ENCODE data around the gene POLD2.

Gene POLD2

DNA sequence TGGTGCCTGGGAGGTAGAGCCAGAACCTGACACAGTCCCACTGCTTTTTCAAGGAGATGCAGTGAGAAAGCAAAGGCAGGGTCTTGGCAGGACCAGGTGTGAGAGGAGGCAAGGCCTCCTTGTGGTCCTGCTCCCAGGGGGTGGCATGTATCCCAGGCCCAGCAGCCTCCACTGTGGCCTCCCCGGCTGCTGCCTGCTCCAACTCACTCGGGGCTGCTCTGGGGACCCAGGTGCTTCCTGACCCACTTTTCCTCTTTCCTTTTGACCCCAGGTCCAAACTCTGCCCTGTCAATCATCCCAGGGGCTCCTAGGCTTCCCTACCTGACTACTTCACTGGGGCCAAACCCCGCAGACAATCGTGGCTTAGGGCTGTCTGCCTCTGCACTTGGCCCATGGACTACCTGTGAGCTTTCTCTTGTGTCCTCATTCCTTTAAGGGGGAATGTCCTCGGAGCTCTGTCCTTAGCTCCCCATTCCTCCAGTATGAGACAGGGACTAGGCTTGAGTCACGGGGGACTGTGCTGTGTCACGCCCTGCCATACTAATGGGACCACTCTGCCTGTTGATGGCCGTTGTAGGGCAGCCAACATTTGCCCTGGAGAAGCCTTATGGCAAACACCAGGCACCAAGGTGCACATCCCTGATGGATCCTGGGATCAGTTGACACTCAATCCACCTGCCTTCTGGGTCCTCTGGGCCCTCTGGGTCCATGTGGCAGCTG, 20.3 kb downstream of the POLD2 start:
- H3K9ac ChIP-seq (ENCODE audit: low read length): no peak overlapping the region
- H3K4me1 ChIP-seq (ENCODE audit: control insufficient read depth, insufficient read depth, low read length): peaks cover 13% of the 10 kb centered on the region
- H3K27me3 ChIP-seq (ENCODE audit: control insufficient read depth, insufficient read depth, low read length): peaks cover 31% of the 10 kb centered on the region
- H3K9me3 ChIP-seq (ENCODE audit: control insufficient read depth, insufficient read depth, low read depth, low read length): no peaks in the 10 kb centered on the region
- no peak overlapping the region for H3K27ac ChIP-seq (ENCODE audit: low read depth, low read length)
- H3K4me3 ChIP-seq (ENCODE audit: low read depth, low read length): peak overlapping the region; percentile 61
- H3K36me3 ChIP-seq (ENCODE audit: control insufficient read depth, insufficient read depth, low read length): peaks cover 7% of the 10 kb centered on the region

DNA sequence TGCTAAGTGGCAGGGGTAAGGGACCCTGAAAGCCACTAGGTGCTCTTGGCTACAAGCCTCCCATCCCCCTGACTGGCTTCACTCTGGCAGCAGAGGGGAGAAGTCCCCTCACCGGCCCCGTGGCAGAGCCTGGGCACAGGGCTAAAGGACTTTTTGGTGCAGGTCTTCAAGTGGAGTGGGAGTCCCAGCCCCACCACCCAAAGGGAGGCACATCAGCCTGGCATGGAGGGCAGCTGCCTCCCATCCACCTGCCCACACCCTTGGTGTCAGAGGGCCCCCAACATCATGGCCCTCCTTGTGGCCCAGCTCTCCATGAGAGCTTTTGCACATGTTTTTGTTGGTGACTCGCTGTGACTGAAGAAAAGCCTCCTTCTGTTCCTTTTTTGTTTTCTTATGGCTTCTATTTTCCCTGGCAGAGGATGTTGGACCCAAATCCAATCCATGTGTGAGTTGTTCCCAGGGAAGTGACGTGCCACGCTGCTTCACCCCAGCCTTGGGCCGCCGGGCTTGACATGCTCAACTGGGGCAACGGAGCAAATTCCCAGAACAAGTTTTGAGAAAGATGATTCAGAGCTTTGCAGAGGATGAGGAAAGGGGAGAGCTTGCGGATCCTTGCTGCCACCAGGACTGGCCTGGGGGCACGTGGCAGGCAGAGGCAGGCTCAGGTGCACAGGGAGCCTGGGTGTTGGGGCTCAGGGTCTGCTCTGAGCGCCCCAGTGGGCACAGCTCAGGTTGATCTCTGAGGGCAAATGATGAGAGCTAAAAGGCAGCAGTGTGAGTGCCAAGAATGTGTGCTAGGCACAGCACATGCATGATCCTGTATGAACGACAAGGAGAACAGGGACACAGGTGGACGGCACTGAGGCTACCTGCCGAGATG, 21.1 kb downstream of the POLD2 start:
- peaks cover 31% of the 10 kb centered on the region for H3K27me3 ChIP-seq (ENCODE audit: control insufficient read depth, insufficient read depth, low read length)
- H3K4me1 ChIP-seq (ENCODE audit: control insufficient read depth, insufficient read depth, low read length): peaks cover 13% of the 10 kb centered on the region
- no peak overlapping the region for H3K9ac ChIP-seq (ENCODE audit: low read length)
- H3K4me3 ChIP-seq (ENCODE audit: low read depth, low read length): no peak overlapping the region
- peaks cover 3% of the 10 kb centered on the region for H3K36me3 ChIP-seq (ENCODE audit: control insufficient read depth, insufficient read depth, low read length)
- no peak overlapping the region for H3K27ac ChIP-seq (ENCODE audit: low read depth, low read length)
- no peaks in the 10 kb centered on the region for H3K9me3 ChIP-seq (ENCODE audit: control insufficient read depth, insufficient read depth, low read depth, low read length)

DNA sequence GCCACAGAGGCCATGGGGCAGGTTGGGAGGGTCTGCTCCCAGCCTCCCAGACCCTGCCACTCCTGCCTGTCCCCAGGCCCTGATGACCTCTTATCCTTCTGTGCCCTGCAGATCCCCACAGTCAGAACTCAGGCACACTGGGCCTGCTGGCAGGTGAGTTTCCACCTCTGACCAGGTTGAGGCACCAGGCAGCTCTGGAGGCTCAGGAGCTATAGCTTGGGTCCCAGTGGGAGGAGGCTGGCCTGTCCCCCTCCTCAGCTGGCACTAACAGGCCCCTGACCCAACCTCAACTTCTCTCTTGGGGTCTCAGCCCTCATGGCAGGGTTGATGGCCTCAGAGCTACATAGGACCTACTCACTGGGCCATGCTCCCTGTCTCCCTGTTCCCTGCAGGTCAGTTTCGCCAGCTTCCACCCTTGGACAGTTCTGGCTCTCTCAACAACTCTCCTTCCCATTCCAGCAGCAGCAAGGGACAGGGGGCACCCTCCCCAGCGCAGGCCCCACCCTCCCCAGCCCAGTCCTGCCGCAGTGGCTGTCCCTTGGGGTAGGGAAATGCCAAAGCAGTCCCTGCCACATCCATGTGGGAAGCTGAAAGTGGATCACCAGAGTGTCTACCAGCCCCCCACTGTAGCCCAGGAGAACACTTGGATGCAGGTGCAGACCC, 21.9 kb downstream of the POLD2 start:
- peaks cover 31% of the 10 kb centered on the region for H3K27me3 ChIP-seq (ENCODE audit: control insufficient read depth, insufficient read depth, low read length)
- H3K9ac ChIP-seq (ENCODE audit: low read length): no peak overlapping the region
- H3K9me3 ChIP-seq (ENCODE audit: control insufficient read depth, insufficient read depth, low read depth, low read length): no peaks in the 10 kb centered on the region
- no peak overlapping the region for H3K27ac ChIP-seq (ENCODE audit: low read depth, low read length)
- H3K36me3 ChIP-seq (ENCODE audit: control insufficient read depth, insufficient read depth, low read length): no peaks in the 10 kb centered on the region
- no peak overlapping the region for H3K4me3 ChIP-seq (ENCODE audit: low read depth, low read length)
- peaks cover 13% of the 10 kb centered on the region for H3K4me1 ChIP-seq (ENCODE audit: control insufficient read depth, insufficient read depth, low read length)

DNA sequence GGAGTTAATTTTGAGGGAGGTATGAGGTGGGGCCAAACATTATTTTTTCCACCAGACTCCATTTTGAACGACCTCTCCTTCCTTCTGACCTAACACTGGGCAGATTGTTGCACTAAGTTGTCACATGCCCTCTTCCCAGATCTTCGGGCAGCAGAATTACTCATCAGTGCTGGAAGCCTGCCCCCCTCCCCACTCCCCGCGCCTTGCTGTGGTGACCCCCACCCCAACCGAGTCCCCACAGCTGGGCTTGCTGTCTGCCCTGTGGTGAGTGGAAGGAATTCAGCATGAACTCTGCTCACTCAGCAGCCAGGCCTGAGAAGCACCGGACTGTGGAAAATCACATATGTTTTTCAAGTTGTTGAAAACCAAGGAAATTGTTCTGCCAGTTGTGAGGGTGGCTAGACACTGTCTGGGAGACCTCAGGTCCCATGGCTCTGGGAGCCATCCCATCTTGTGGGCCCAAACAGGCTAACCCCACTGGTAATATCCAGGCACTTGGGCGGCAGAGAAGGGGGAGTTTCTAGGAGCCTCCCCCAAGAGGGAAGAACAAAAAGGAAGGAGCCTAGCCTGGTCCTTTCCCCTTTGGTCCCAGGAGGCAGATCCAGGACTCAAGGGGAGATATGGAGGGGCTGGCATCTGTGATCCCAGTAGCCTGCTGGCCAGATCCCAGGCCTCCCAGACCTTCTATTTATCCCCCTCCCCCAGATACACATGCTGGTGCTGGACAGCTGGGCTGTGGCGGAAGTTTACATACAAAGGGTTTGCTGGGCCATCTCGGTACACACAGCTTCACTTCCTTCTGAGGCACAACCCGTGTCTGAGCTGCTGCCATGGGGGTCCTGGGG, 22.7 kb downstream of the POLD2 start:
- no peak overlapping the region for H3K27ac ChIP-seq (ENCODE audit: low read depth, low read length)
- peaks cover 31% of the 10 kb centered on the region for H3K27me3 ChIP-seq (ENCODE audit: control insufficient read depth, insufficient read depth, low read length)
- H3K9me3 ChIP-seq (ENCODE audit: control insufficient read depth, insufficient read depth, low read depth, low read length): no peaks in the 10 kb centered on the region
- H3K9ac ChIP-seq (ENCODE audit: low read length): no peak overlapping the region
- no peak overlapping the region for H3K4me3 ChIP-seq (ENCODE audit: low read depth, low read length)
- no peaks in the 10 kb centered on the region for H3K36me3 ChIP-seq (ENCODE audit: control insufficient read depth, insufficient read depth, low read length)
- H3K4me1 ChIP-seq (ENCODE audit: control insufficient read depth, insufficient read depth, low read length): peaks cover 11% of the 10 kb centered on the region

DNA sequence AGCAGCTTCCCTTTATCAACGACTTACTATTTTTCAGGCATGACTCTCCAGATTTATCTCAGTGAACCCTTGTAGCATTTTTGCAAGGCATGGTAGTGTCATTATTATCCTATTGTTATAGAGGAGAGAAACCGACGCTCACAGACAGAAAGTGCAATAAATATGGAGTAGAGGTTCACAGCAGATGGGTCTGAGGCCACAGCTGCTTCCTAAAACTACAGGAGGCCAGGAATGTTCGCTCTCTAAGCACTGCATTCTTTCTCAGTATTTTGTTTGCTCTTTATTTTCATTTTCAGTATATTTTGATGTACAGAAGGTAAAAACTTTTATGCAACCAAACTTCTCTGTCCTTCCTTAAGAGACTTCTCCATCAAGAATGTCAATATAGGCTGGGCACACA, 23.7 kb downstream of the POLD2 start:
- Histone ChIP-seq H3K9me3 (ENCODE audit: control insufficient read depth, insufficient read depth, low read depth, low read length) (no peaks in the 10 kb centered on the region), H3K4me1 (ENCODE audit: control insufficient read depth, insufficient read depth, low read length) (peaks cover 4% of the 10 kb centered on the region), H3K27me3 (ENCODE audit: control insufficient read depth, insufficient read depth, low read length) (peaks cover 22% of the 10 kb centered on the region), H3K27ac (ENCODE audit: low read depth, low read length) (no peak overlapping the region), H3K9ac (ENCODE audit: low read length) (no peak overlapping the region), H3K4me3 (ENCODE audit: low read depth, low read length) (no peak overlapping the region), H3K36me3 (ENCODE audit: control insufficient read depth, insufficient read depth, low read length) (no peaks in the 10 kb centered on the region)

GRCh38 chr7:44098092-44099068, 25.0 kb downstream of the POLD2 start:
- peaks cover under 1% of the 10 kb centered on the region; the same call in 1 of the 2 replicates for H3K4me1 ChIP-seq (ENCODE audit: control insufficient read depth, insufficient read depth, low read length)
- no peaks in the 10 kb centered on the region for H3K9me3 ChIP-seq (ENCODE audit: control insufficient read depth, insufficient read depth, low read depth, low read length)
- H3K27me3 ChIP-seq (ENCODE audit: control insufficient read depth, insufficient read depth, low read length): peaks cover 17% of the 10 kb centered on the region
- no peaks in the 10 kb centered on the region for H3K36me3 ChIP-seq (ENCODE audit: control insufficient read depth, insufficient read depth, low read length)
- H3K4me3 ChIP-seq (ENCODE audit: low read depth, low read length): no peak overlapping the region
- H3K27ac ChIP-seq (ENCODE audit: low read depth, low read length): no peak overlapping the region
- H3K9ac ChIP-seq (ENCODE audit: low read length): no peak overlapping the region

- Histone ChIP-seq H3K4me1 (ENCODE audit: control insufficient read depth, insufficient read depth, low read length) (no peaks in the 10 kb centered on the region), H3K4me3 (ENCODE audit: low read depth, low read length) (no peak overlapping the region), H3K27me3 (ENCODE audit: control insufficient read depth, insufficient read depth, low read length) (peaks cover 6% of the 10 kb centered on the region; the same call in 1 of the 2 replicates), H3K27ac (ENCODE audit: low read depth, low read length) (no peak overlapping the region), H3K9ac (ENCODE audit: low read length) (no peak overlapping the region), H3K9me3 (ENCODE audit: control insufficient read depth, insufficient read depth, low read depth, low read length) (no peaks in the 10 kb centered on the region), H3K36me3 (ENCODE audit: control insufficient read depth, insufficient read depth, low read length) (no peaks in the 10 kb centered on the region)
Measured at GRCh38 chr7:44097064-44097932, 26.1 kb downstream of the POLD2 start.

DNA sequence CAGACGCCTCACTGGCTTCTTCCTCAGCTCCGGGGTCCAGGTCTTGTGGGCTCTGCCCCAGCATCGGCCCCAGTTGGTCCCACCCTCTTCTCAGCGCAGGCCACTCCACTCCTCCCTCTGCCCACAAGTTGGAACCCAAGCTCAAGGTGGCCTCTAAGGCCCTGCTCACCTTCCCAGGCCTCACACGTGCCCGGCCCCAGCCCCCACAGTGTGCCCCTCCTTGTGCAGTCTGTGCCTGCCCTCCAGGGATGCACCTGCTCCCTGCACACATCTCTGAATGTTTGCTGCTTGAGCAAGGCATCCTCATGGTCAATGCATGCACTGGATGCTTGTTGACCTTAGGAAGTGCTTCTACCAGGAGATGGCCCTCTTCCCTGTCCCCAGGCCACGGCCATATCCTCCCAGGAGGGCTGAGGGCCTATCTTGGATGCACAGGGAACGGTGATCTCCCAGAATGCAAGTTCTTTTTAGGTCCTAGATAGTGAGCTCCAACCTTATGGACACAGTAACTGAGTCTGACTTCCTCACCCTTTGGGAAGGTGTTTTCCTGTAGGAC, 26.9 kb downstream of the POLD2 start:
- Histone ChIP-seq H3K4me1 (ENCODE audit: control insufficient read depth, insufficient read depth, low read length) (no peaks in the 10 kb centered on the region), H3K27ac (ENCODE audit: low read depth, low read length) (no peak overlapping the region), H3K4me3 (ENCODE audit: low read depth, low read length) (no peak overlapping the region)

GRCh38 chr7:44095781-44096180, 27.6 kb downstream of the POLD2 start:
- Histone ChIP-seq H3K9ac (ENCODE audit: low read length) (no peak overlapping the region), H3K4me1 (ENCODE audit: control insufficient read depth, insufficient read depth, low read length) (no peaks in the 10 kb centered on the region)

More for the DNA sequence above, 26.9 kb downstream of the POLD2 start:
- Histone ChIP-seq H3K9ac (ENCODE audit: low read length) (no peak overlapping the region), H3K9me3 (ENCODE audit: control insufficient read depth, insufficient read depth, low read depth, low read length) (no peaks in the 10 kb centered on the region), H3K36me3 (ENCODE audit: control insufficient read depth, insufficient read depth, low read length) (no peaks in the 10 kb centered on the region), H3K27me3 (ENCODE audit: control insufficient read depth, insufficient read depth, low read length) (no peaks in the 10 kb centered on the region)

More at GRCh38 chr7:44095781-44096180, 27.6 kb downstream of the POLD2 start:
- no peaks in the 10 kb centered on the region for H3K27me3 ChIP-seq (ENCODE audit: control insufficient read depth, insufficient read depth, low read length)
- H3K4me3 ChIP-seq (ENCODE audit: low read depth, low read length): no peak overlapping the region
- H3K9me3 ChIP-seq (ENCODE audit: control insufficient read depth, insufficient read depth, low read depth, low read length): no peaks in the 10 kb centered on the region
- no peak overlapping the region for H3K27ac ChIP-seq (ENCODE audit: low read depth, low read length)
- no peaks in the 10 kb centered on the region for H3K36me3 ChIP-seq (ENCODE audit: control insufficient read depth, insufficient read depth, low read length)

Measured in HUES6 (cell line).